IPS-18a (cell line): ENCODE data around the gene SPACA6.
"Not testable (repeated sequence)": the region's sequence is repeated elsewhere in the genome, so short reads cannot be mapped to it uniquely, and the experiment has no call there.

ENCODE experiments used
- H3K27ac ChIP-seq: one replicate; pipeline ENCODE4 v1.5.1; 2013; ENCODE audit warnings: low read length
- H3K27me3 ChIP-seq: one replicate; pipeline ENCODE4 v1.6.1; 2013; ENCODE audit warnings: mild to moderate bottlenecking, low read length; ENCODE audit not compliant: control insufficient read depth, insufficient read depth
- H3K36me3 ChIP-seq: one replicate; pipeline ENCODE4 v1.6.1; 2013; ENCODE audit warnings: low read depth, low read length; ENCODE audit not compliant: control insufficient read depth
- H3K4me1 ChIP-seq: one replicate; pipeline ENCODE4 v1.6.1; 2013; ENCODE audit warnings: low read depth, low read length; ENCODE audit not compliant: control insufficient read depth
- H3K4me3 ChIP-seq: one replicate; pipeline ENCODE4 v1.5.1; 2013; ENCODE audit warnings: low read length
- H3K9ac ChIP-seq: one replicate; pipeline ENCODE4 v1.6.1; 2013; ENCODE audit warnings: mild to moderate bottlenecking, low read length, moderate library complexity
- H3K9me3 ChIP-seq: one replicate; pipeline ENCODE4 v1.6.1; 2013; ENCODE audit warnings: low read depth, low read length; ENCODE audit not compliant: control insufficient read depth

SPACA6 gene

GRCh38 chr19:51727349-51727880 is 34.3 kb downstream of the SPACA6 start:
- Histone ChIP-seq H3K9me3 (no peaks in the 10 kb centered on the region), H3K9ac (no peak overlapping the region), H3K4me1 (peaks cover 8% of the 10 kb centered on the region), H3K27me3 (peaks cover 3% of the 10 kb centered on the region), H3K27ac (no peak overlapping the region), H3K36me3 (no peaks in the 10 kb centered on the region), H3K4me3 (no peak overlapping the region)

GRCh38 chr19:51729781-51730180 is 36.7 kb downstream of the SPACA6 start:
- Histone ChIP-seq H3K27me3 (peaks cover 3% of the 10 kb centered on the region), H3K4me3 (no peak overlapping the region), H3K9ac (no peak overlapping the region), H3K27ac (no peak overlapping the region), H3K4me1 (peaks cover 18% of the 10 kb centered on the region), H3K36me3 (no peaks in the 10 kb centered on the region), H3K9me3 (no peaks in the 10 kb centered on the region)

GRCh38 chr19:51733742-51734522 is 40.8 kb downstream of the SPACA6 start:
- Histone ChIP-seq H3K4me1 (peaks cover 15% of the 10 kb centered on the region), H3K27ac (no peak overlapping the region), H3K4me3 (no peak overlapping the region), H3K9me3 (no peaks in the 10 kb centered on the region), H3K36me3 (no peaks in the 10 kb centered on the region), H3K27me3 (no peaks in the 10 kb centered on the region), H3K9ac (no peak overlapping the region)

GRCh38 chr19:51735759-51736449 is 42.8 kb downstream of the SPACA6 start:
- no peak overlapping the region for H3K9ac ChIP-seq
- no peak overlapping the region for H3K27ac ChIP-seq
- H3K9me3 ChIP-seq = no peaks in the 10 kb centered on the region
- H3K4me3 ChIP-seq = no peak overlapping the region
- H3K36me3 ChIP-seq = no peaks in the 10 kb centered on the region
- H3K27me3 ChIP-seq = no peaks in the 10 kb centered on the region
- H3K4me1 ChIP-seq = peaks cover 10% of the 10 kb centered on the region

- Histone ChIP-seq H3K27ac (no peak overlapping the region), H3K9me3 (no peaks in the 10 kb centered on the region), H3K9ac (no peak overlapping the region), H3K36me3 (no peaks in the 10 kb centered on the region), H3K4me3 (no peak overlapping the region), H3K4me1 (peaks cover 10% of the 10 kb centered on the region), H3K27me3 (no peaks in the 10 kb centered on the region)
Measured at GRCh38 chr19:51737389-51737788, 44.3 kb downstream of the SPACA6 start.

GRCh38 chr19:51737924-51738323 is 44.8 kb downstream of the SPACA6 start:
- Histone ChIP-seq H3K9ac (no peak overlapping the region), H3K27me3 (no peaks in the 10 kb centered on the region), H3K27ac (no peak overlapping the region), H3K4me3 (no peak overlapping the region), H3K36me3 (no peaks in the 10 kb centered on the region), H3K9me3 (no peaks in the 10 kb centered on the region), H3K4me1 (peaks cover 14% of the 10 kb centered on the region)

- not testable (repeated sequence) for H3K9ac ChIP-seq, H3K27me3 ChIP-seq, H3K4me3 ChIP-seq, H3K36me3 ChIP-seq, H3K9me3 ChIP-seq, H3K27ac ChIP-seq
- H3K4me1 ChIP-seq = peaks cover 13% of the 10 kb centered on the region
Measured at GRCh38 chr19:51738523-51738922, 45.4 kb downstream of the SPACA6 start.

- no peak overlapping the region for H3K27ac ChIP-seq
- no peak overlapping the region for H3K9ac ChIP-seq
- H3K4me1 ChIP-seq = peaks cover 6% of the 10 kb centered on the region
- no peaks in the 10 kb centered on the region for H3K9me3 ChIP-seq
- no peaks in the 10 kb centered on the region for H3K27me3 ChIP-seq
- H3K36me3 ChIP-seq = no peaks in the 10 kb centered on the region
- H3K4me3 ChIP-seq = no peak overlapping the region
Measured at GRCh38 chr19:51739466-51740213, 46.5 kb downstream of the SPACA6 start.

GRCh38 chr19:51740356-51740755 is 47.2 kb downstream of the SPACA6 start:
- H3K4me3 ChIP-seq = no peak overlapping the region
- no peak overlapping the region for H3K27ac ChIP-seq
- peaks cover 6% of the 10 kb centered on the region for H3K4me1 ChIP-seq
- H3K36me3 ChIP-seq = no peaks in the 10 kb centered on the region
- no peaks in the 10 kb centered on the region for H3K9me3 ChIP-seq
- H3K27me3 ChIP-seq = no peaks in the 10 kb centered on the region
- H3K9ac ChIP-seq = no peak overlapping the region

GRCh38 chr19:51742789-51743188 is 49.7 kb downstream of the SPACA6 start:
- Histone ChIP-seq H3K4me1 (peaks cover 6% of the 10 kb centered on the region), H3K4me3 (no peak overlapping the region), H3K36me3 (no peaks in the 10 kb centered on the region), H3K27me3 (no peaks in the 10 kb centered on the region), H3K9me3 (no peaks in the 10 kb centered on the region), H3K27ac (no peak overlapping the region), H3K9ac (no peak overlapping the region)

GRCh38 chr19:51743405-51743804 is 50.3 kb downstream of the SPACA6 start:
- H3K9ac ChIP-seq = no peak overlapping the region
- peaks cover 6% of the 10 kb centered on the region for H3K4me1 ChIP-seq
- H3K27ac ChIP-seq = no peak overlapping the region
- H3K4me3 ChIP-seq = no peak overlapping the region
- no peaks in the 10 kb centered on the region for H3K9me3 ChIP-seq
- no peaks in the 10 kb centered on the region for H3K27me3 ChIP-seq
- no peaks in the 10 kb centered on the region for H3K36me3 ChIP-seq
